ENCODE data around the gene ASTN2.
A peak's percentile ranks its signal among the peaks of the same experiment; 100 is the strongest.
"Not testable (repeated sequence)": the region's sequence is repeated elsewhere in the genome, so short reads cannot be mapped to it uniquely, and the experiment has no call there.

The ASTN2 gene

GRCh38 chr9:116900007-116900367, 514.9 kb downstream of the ASTN2 start:
- H3K4me3 ChIP-seq (ENCODE audit: low read length): no peak overlapping the region
- no peak for DNase-seq (ENCODE audit: low read depth)
- TF ChIP-seq CTCF (conservative IDR thresholded peaks at IDR 0.05; ENCODE audit: low read length): no peak

GRCh38 chr9:116899337-116900006, 515.4 kb downstream of the ASTN2 start:
- H3K4me3 ChIP-seq (ENCODE audit: low read length): no peak overlapping the region
- TF ChIP-seq CTCF (conservative IDR thresholded peaks at IDR 0.05; ENCODE audit: low read length): no peak
- peak; percentile 2 for DNase-seq (ENCODE audit: low read depth)

GRCh38 chr9:116898131-116898530, 516.7 kb downstream of the ASTN2 start:
- DNase-seq (ENCODE audit: low read depth); H3K4me3 ChIP-seq (ENCODE audit: low read length): not testable (repeated sequence)

- H3K4me3 ChIP-seq (ENCODE audit: low read length): no peak overlapping the region
- DNase-seq (ENCODE audit: low read depth): no peak
- no peak for TF ChIP-seq CTCF (conservative IDR thresholded peaks at IDR 0.05; ENCODE audit: low read length)
Observed at GRCh38 chr9:116897201-116897600, 517.7 kb downstream of the ASTN2 start.

- TF ChIP-seq CTCF (conservative IDR thresholded peaks at IDR 0.05; ENCODE audit: low read length): no peak
- H3K4me3 ChIP-seq (ENCODE audit: low read length): no peak overlapping the region
- DNase-seq (ENCODE audit: low read depth): no peak
Observed at GRCh38 chr9:116895961-116896360, 518.9 kb downstream of the ASTN2 start.

- no peak for TF ChIP-seq CTCF (conservative IDR thresholded peaks at IDR 0.05; ENCODE audit: low read length)
- H3K4me3 ChIP-seq (ENCODE audit: low read length): no peak overlapping the region
- DNase-seq (ENCODE audit: low read depth): no peak
Observed at GRCh38 chr9:116891424-116891823, 523.4 kb downstream of the ASTN2 start.

- H3K4me3 ChIP-seq (ENCODE audit: low read length); DNase-seq (ENCODE audit: low read depth): not testable (repeated sequence)
Observed at GRCh38 chr9:116888476-116888875, 526.4 kb downstream of the ASTN2 start.

GRCh38 chr9:116888066-116888465, 526.8 kb downstream of the ASTN2 start:
- H3K4me3 ChIP-seq (ENCODE audit: low read length): no peak overlapping the region
- DNase-seq (ENCODE audit: low read depth): no peak
- TF ChIP-seq CTCF (conservative IDR thresholded peaks at IDR 0.05; ENCODE audit: low read length): no peak

All from AG10803 (cell line).